Measurements from ENCODE around the gene MSANTD4. TPM values are rescaled to one million over a fixed set of nuclear protein-coding genes. Genes with fewer than 3 reads are reported as not detected.
"Not testable (repeated sequence)": the region's sequence is repeated elsewhere in the genome, so short reads cannot be mapped to it uniquely, and the experiment has no call there.

Gene MSANTD4
- polyA plus RNA-seq (ENCODE audit: insufficient read length): 16.2 TPM

- peak; percentile 97 for DNase-seq (ENCODE audit: low read depth)
These were observed at the start of gene MSANTD4 for GRCh38 chr11:106021967-106022794. Gene MSANTD4, minus strand, starts transcription at chr11:106022240. Its CDS starts 11,323 bp downstream, at chr11:106010917.

- no peak for DNase-seq (ENCODE audit: low read depth)
These were observed 48.6 kb upstream of the MSANTD4 start for GRCh38 chr11:106070606-106071005.

GRCh38 chr11:106063009-106063408 lies 41.0 kb upstream of the MSANTD4 start:
- DNase-seq (ENCODE audit: low read depth): no peak

- DNase-seq (ENCODE audit: low read depth): no peak
These were observed 40.2 kb upstream of the MSANTD4 start for GRCh38 chr11:106061954-106062949.

GRCh38 chr11:106061249-106061784 lies 39.3 kb upstream of the MSANTD4 start:
- no peak for DNase-seq (ENCODE audit: low read depth)

GRCh38 chr11:106059617-106060016 lies 37.6 kb upstream of the MSANTD4 start:
- DNase-seq (ENCODE audit: low read depth): no peak

GRCh38 chr11:106058377-106058776 lies 36.3 kb upstream of the MSANTD4 start:
- DNase-seq (ENCODE audit: low read depth): not testable (repeated sequence)

GRCh38 chr11:106051103-106051502 lies 29.1 kb upstream of the MSANTD4 start:
- DNase-seq (ENCODE audit: low read depth): no peak

- no peak for DNase-seq (ENCODE audit: low read depth)
These were observed 27.9 kb upstream of the MSANTD4 start for GRCh38 chr11:106049727-106050476.

- no peak for DNase-seq (ENCODE audit: low read depth)
These were observed 25.6 kb upstream of the MSANTD4 start for GRCh38 chr11:106047631-106048030.

GRCh38 chr11:106043540-106043939 lies 21.5 kb upstream of the MSANTD4 start:
- DNase-seq (ENCODE audit: low read depth): no peak

- no peak for DNase-seq (ENCODE audit: low read depth)
These were observed 10.8 kb upstream of the MSANTD4 start for GRCh38 chr11:106032861-106033260.

GRCh38 chr11:106031936-106032335 lies 9.9 kb upstream of the MSANTD4 start:
- no peak for DNase-seq (ENCODE audit: low read depth)

GRCh38 chr11:106031202-106031810 lies 9.3 kb upstream of the MSANTD4 start:
- no peak for DNase-seq (ENCODE audit: low read depth)

GRCh38 chr11:106030609-106031008 lies 8.6 kb upstream of the MSANTD4 start:
- no peak for DNase-seq (ENCODE audit: low read depth)

GRCh38 chr11:106022795-106023275 lies 795 bp upstream of the MSANTD4 start:
- no peak for DNase-seq (ENCODE audit: low read depth)

- DNase-seq (ENCODE audit: low read depth): no peak
These were observed 666 bp downstream of the MSANTD4 start for GRCh38 chr11:106021181-106021966.

- no peak for DNase-seq (ENCODE audit: low read depth)
These were observed 4.9 kb downstream of the MSANTD4 start for GRCh38 chr11:106017093-106017492.

- no peak for DNase-seq (ENCODE audit: low read depth)
These were observed 7.0 kb downstream of the MSANTD4 start for GRCh38 chr11:106015066-106015465.

GRCh38 chr11:106014620-106015019 lies 7.4 kb downstream of the MSANTD4 start:
- DNase-seq (ENCODE audit: low read depth): no peak
